Activated T-cell treated with anti-CD3 and anti-CD28 coated beads, Interleukin-2, amount 50 U/mL, for 72 hours (primary cell): ENCODE data around the gene DSG2. TPM values are rescaled to one million over a fixed set of nuclear protein-coding genes. Genes with fewer than 3 reads are reported as not detected.
"Not testable (repeated sequence)": the region's sequence is repeated elsewhere in the genome, so short reads cannot be mapped to it uniquely, and the experiment has no call there.

Source experiments
- ATAC-seq, 2 donors: fragments of 150-1000 bp; cut with Tn5 transposase; replicated peaks in 1 of 2; 2 replicates each; pipeline ENCODE4 v1.10.0; 2021; ENCODE audit warnings: moderate library complexity in 2 of 2, mild to moderate bottlenecking in 1 of 2
- DNase-seq, 2 donors: peaks; one replicate each; pipeline ENCODE4 v3.0.0; 2021 to 2022; ENCODE audit warnings: mixed read lengths in 1 of 2
- H3K27ac Mint-ChIP-seq: one replicate; pipeline ENCODE4 v1.8.0; 2022; ENCODE audit warnings: mild to moderate bottlenecking, moderate library complexity, mixed read lengths
- H3K27me3 Mint-ChIP-seq: one replicate; pipeline ENCODE4 v1.8.0; 2022; ENCODE audit warnings: low read depth, mixed read lengths
- H3K36me3 Mint-ChIP-seq, 2 donors: one replicate each; pipeline ENCODE4 v1.8.0; 2022; ENCODE audit warnings: mixed read lengths in 2 of 2, mild to moderate bottlenecking in 1 of 2; ENCODE audit not compliant: insufficient read depth in 2 of 2
- H3K4me1 Mint-ChIP-seq: one replicate; pipeline ENCODE4 v1.8.0; 2022; ENCODE audit warnings: low read depth, mixed read lengths
- H3K4me3 Mint-ChIP-seq, 2 donors: one replicate each; pipeline ENCODE4 v1.8.0; 2022; ENCODE audit warnings: mild to moderate bottlenecking in 2 of 2, mixed read lengths in 2 of 2, moderate library complexity in 2 of 2
- H3K9me3 Mint-ChIP-seq, 2 donors: one replicate each; pipeline ENCODE4 v1.8.0; 2022; ENCODE audit warnings: mixed read lengths in 2 of 2
- total RNA-seq, 2 donors: library from RNA; stranded (reverse); gene quantifications; one replicate each; pipeline ENCODE4 v1.2.3, GENCODE V29; 2022

DSG2 gene
- total RNA-seq, 2 donors from 2014 or later = 1.6 to 3.1 TPM

DNA sequence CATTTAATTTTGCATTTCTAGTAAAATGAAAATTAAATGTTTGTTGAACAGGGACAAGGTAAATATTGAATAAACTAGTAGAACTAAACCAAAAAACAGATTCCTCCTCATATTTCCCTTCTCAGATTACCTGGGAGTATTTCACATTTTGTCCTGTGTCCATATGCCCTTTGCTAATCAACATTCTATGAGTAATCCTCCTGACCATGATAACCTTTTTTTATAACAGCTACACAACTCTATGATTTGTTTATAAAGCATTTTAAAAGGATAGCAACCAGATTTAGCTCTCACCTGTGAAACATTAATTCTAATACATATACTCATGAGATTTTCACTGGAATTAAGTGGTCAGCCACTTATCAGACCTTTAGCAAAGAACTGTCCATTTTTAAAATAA is 7.1 kb upstream of the DSG2 start:
- ATAC-seq (no peak), DNase-seq (no peak)
- no peaks in the 10 kb centered on the region for H3K9me3 Mint-ChIP-seq
- H3K27ac Mint-ChIP-seq = no peak overlapping the region
- H3K27me3 Mint-ChIP-seq = peaks cover 33% of the 10 kb centered on the region
- peaks cover 14% of the 10 kb centered on the region for H3K4me1 Mint-ChIP-seq
- no peak overlapping the region for H3K4me3 Mint-ChIP-seq
- no peaks in the 10 kb centered on the region for H3K36me3 Mint-ChIP-seq

GRCh38 chr18:31491586-31491985 is 6.4 kb upstream of the DSG2 start:
- ATAC-seq (no peak), DNase-seq (no peak)
- H3K36me3 Mint-ChIP-seq = no peaks in the 10 kb centered on the region
- no peak overlapping the region for H3K27ac Mint-ChIP-seq
- no peak overlapping the region for H3K4me3 Mint-ChIP-seq
- H3K27me3 Mint-ChIP-seq = peaks cover 31% of the 10 kb centered on the region
- no peaks in the 10 kb centered on the region for H3K9me3 Mint-ChIP-seq
- H3K4me1 Mint-ChIP-seq = peaks cover 14% of the 10 kb centered on the region

DNA sequence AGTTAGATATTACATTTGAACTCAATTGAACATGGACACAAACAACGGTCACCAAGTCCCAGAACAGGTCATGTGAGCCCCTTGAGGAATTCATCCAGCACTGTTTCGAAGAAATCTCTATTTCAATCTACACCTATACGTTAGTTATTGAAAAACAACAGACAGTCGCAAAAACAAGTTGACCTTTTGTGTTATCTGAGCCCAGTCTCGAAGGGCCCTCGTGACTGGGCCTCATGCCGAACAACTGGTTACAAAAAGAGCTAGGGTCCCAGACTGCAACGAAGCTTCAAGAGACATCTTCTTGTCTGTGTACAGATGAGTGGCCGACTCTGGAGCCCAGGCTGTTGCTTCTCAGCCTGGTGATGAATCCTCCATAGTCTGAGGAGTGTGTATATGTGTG is 5.3 kb upstream of the DSG2 start:
- H3K27ac Mint-ChIP-seq = no peak overlapping the region
- no peak for ATAC-seq
- no peaks in the 10 kb centered on the region for H3K9me3 Mint-ChIP-seq
- peaks cover 39% of the 10 kb centered on the region for H3K27me3 Mint-ChIP-seq
- no peaks in the 10 kb centered on the region for H3K36me3 Mint-ChIP-seq
- H3K4me1 Mint-ChIP-seq = peaks cover 14% of the 10 kb centered on the region
- DNase-seq = no peak
- no peak overlapping the region for H3K4me3 Mint-ChIP-seq

GRCh38 chr18:31493171-31493570 is 4.8 kb upstream of the DSG2 start:
- Mint-ChIP-seq H3K9me3 (no peaks in the 10 kb centered on the region), H3K27ac (no peak overlapping the region), H3K27me3 (peaks cover 39% of the 10 kb centered on the region), H3K4me1 (peaks cover 14% of the 10 kb centered on the region), H3K4me3 (no peak overlapping the region), H3K36me3 (no peaks in the 10 kb centered on the region)
- DNase-seq (no peak), ATAC-seq (no peak)

GRCh38 chr18:31493941-31494340 is 4.0 kb upstream of the DSG2 start:
- H3K9me3 Mint-ChIP-seq = no peaks in the 10 kb centered on the region
- H3K27ac Mint-ChIP-seq = no peak overlapping the region
- no peak for DNase-seq
- no peak overlapping the region for H3K4me3 Mint-ChIP-seq
- no peak for ATAC-seq
- H3K36me3 Mint-ChIP-seq = no peaks in the 10 kb centered on the region
- H3K4me1 Mint-ChIP-seq = peaks cover 21% of the 10 kb centered on the region
- peaks cover 37% of the 10 kb centered on the region for H3K27me3 Mint-ChIP-seq

GRCh38 chr18:31494705-31495244 is 3.2 kb upstream of the DSG2 start:
- peaks cover 23% of the 10 kb centered on the region for H3K4me1 Mint-ChIP-seq
- peaks cover 37% of the 10 kb centered on the region for H3K27me3 Mint-ChIP-seq
- not testable (repeated sequence) for H3K36me3 Mint-ChIP-seq, H3K27ac Mint-ChIP-seq, H3K9me3 Mint-ChIP-seq, DNase-seq, H3K4me3 Mint-ChIP-seq, ATAC-seq

GRCh38 chr18:31497404-31497835 is 557 bp upstream of the DSG2 start:
- Mint-ChIP-seq H3K27me3 (peaks cover 51% of the 10 kb centered on the region), H3K36me3 (no peaks in the 10 kb centered on the region)
- ATAC-seq = peak; percentile 45 to 48

DNA sequence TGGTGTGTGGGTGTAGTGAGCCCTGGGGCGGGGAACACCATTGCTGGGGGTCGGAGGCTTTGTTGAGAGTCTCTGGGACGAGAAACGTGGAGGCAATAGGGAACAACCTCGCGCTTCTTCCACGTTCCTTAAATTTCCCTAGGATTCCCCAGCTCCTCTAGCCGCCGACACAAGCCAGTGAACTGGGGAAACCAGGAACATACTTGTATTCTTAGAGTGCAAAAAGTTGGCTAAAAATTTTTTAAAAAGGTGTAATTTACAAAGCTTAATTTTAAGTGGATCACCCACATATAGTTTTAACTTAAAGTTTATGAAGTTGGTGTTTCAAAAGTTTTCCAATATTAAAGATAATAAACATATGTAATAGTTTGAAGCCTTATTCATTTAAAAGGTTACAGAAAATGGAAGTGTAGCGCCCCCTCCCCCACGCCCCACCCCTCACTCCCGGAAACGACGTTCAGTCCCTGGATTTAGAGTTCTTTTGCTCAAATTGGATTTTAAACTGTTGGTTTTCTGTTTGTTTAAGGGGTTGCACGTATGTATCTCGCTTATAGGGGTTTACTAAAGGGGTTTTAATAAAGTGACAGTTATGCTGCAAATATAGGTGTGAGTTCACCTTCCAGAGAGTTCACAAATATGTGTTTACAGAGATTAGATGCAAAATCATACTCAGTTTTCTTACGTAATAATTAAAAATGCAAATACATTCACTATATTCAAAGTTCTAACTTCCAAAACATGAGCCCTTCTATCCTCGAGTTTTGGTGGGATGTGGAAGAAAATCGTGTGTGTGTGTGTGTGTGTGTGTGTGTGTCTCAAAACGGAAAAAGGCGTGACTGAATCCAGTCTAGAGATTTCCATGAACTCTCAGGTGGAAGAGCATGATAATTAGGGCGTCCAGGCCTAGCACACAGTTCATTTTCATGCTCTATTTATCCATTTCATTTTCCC is 872 bp downstream of the DSG2 start:
- DNase-seq (no peak), ATAC-seq (peak in 1 of 2 donors; percentile 40)
- Mint-ChIP-seq H3K4me3 (peak overlapping the region; percentile 74 to 84), H3K9me3 (no peaks in the 10 kb centered on the region), H3K27ac (no peak overlapping the region), H3K27me3 (peaks cover 49% of the 10 kb centered on the region), H3K36me3 (no peaks in the 10 kb centered on the region), H3K4me1 (peaks cover 14% of the 10 kb centered on the region)

More at GRCh38 chr18:31497404-31497835, 557 bp upstream of the DSG2 start:
- Mint-ChIP-seq H3K9me3 (no peaks in the 10 kb centered on the region), H3K4me3 (peak overlapping the region; percentile 18 to 53), H3K4me1 (peaks cover 14% of the 10 kb centered on the region), H3K27ac (no peak overlapping the region)
- no peak for DNase-seq

- H3K27ac Mint-ChIP-seq = no peak overlapping the region
- H3K4me1 Mint-ChIP-seq = peaks cover 14% of the 10 kb centered on the region
- DNase-seq (no peak), ATAC-seq (no peak)
- no peak overlapping the region for H3K4me3 Mint-ChIP-seq
- no peaks in the 10 kb centered on the region for H3K9me3 Mint-ChIP-seq
- peaks cover 37% of the 10 kb centered on the region for H3K27me3 Mint-ChIP-seq
- no peaks in the 10 kb centered on the region for H3K36me3 Mint-ChIP-seq
Measured at GRCh38 chr18:31500051-31500688, 2.2 kb downstream of the DSG2 start.

DNA sequence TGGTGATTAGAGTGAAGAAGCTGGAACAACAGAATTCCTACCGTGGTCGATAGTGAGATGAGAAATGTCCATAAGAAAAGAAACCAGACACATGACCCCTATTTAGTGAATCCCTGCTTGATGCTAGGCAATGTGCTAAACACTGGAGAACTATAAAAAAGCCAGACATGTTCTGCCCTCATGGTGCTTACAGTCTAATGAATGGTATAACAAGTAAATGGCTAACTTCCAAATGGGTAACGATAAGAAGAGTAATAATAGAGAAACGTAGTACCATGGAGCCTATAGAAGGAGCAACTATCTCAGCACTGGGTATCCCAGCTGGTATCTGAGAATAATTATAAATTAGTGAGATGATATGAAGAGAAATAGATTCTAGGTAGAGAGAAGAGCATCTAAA is 5.0 kb downstream of the DSG2 start:
- ATAC-seq (no peak), DNase-seq (no peak)
- H3K27me3 Mint-ChIP-seq = peaks cover 22% of the 10 kb centered on the region
- H3K36me3 Mint-ChIP-seq = no peaks in the 10 kb centered on the region
- H3K4me1 Mint-ChIP-seq = peaks cover 14% of the 10 kb centered on the region
- no peak overlapping the region for H3K4me3 Mint-ChIP-seq
- H3K9me3 Mint-ChIP-seq = no peaks in the 10 kb centered on the region
- no peak overlapping the region for H3K27ac Mint-ChIP-seq

GRCh38 chr18:31504455-31505147 is 6.6 kb downstream of the DSG2 start:
- peaks cover 5% of the 10 kb centered on the region for H3K4me1 Mint-ChIP-seq
- ATAC-seq = no peak

GRCh38 chr18:31505156-31505555 is 7.2 kb downstream of the DSG2 start:
- H3K4me1 Mint-ChIP-seq = peaks cover 5% of the 10 kb centered on the region
- no peaks in the 10 kb centered on the region for H3K9me3 Mint-ChIP-seq
- no peak overlapping the region for H3K4me3 Mint-ChIP-seq
- H3K27me3 Mint-ChIP-seq = peaks cover 13% of the 10 kb centered on the region
- no peaks in the 10 kb centered on the region for H3K36me3 Mint-ChIP-seq
- DNase-seq (no peak), ATAC-seq (no peak)
- H3K27ac Mint-ChIP-seq = no peak overlapping the region

More at GRCh38 chr18:31504455-31505147, 6.6 kb downstream of the DSG2 start:
- Mint-ChIP-seq H3K36me3 (no peaks in the 10 kb centered on the region), H3K4me3 (no peak overlapping the region), H3K27ac (no peak overlapping the region), H3K9me3 (no peaks in the 10 kb centered on the region), H3K27me3 (peaks cover 15% of the 10 kb centered on the region)
- DNase-seq = no peak
